Measurements from ENCODE around the gene KANTR. TPM values are rescaled to one million over a fixed set of nuclear protein-coding genes. Genes with fewer than 3 reads are reported as not detected.
A peak's percentile ranks its signal among the peaks of the same experiment; 100 is the strongest.

KANTR gene
- polyA plus RNA-seq, 1 donor from 2014 or later = 37.5 TPM

GRCh38 chrX:53081925-53082772 is 11.8 kb upstream of the KANTR start, which contains the start of gene TSPYL2:
Gene TSPYL2, plus strand, starts transcription at chrX:53082367. Its CDS starts 132 bp downstream, at chrX:53082499.
- Histone ChIP-seq H2AFZ (ENCODE audit: low read depth, low read length) (no peak within 1 kb of the TSS), H3K36me3 (ENCODE audit: insufficient read depth, low read length) (no peaks in the 10 kb centered on the region), H3K9ac (ENCODE audit: low read length) (peak within 1 kb of the TSS; percentile 85), H3K9me3 (ENCODE audit: low read length) (no peaks in the 10 kb centered on the region), H3K4me2 (ENCODE audit: low read length) (peak within 1 kb of the TSS; percentile 48), H3F3A (ENCODE audit: insufficient read depth, low read length, poor library complexity, severe bottlenecking) (no peaks in the 10 kb centered on the region), H3K9me2 (ENCODE audit: insufficient read depth, low read length) (no peaks in the 10 kb centered on the region), H3K4me3 (ENCODE audit: low read length) (peak within 1 kb of the TSS; percentile 82), H3K79me2 (replicated peaks; ENCODE audit: insufficient read depth, low read length) (no peaks in the 10 kb centered on the region), H4K20me1 (ENCODE audit: insufficient read depth) (no peaks in the 10 kb centered on the region), H3K27me3 (ENCODE audit: insufficient read depth, low read depth, low read length) (no peaks in the 10 kb centered on the region), H3K27ac (ENCODE audit: low read length) (peak within 1 kb of the TSS; percentile 87)
- TF ChIP-seq POLR2AphosphoS5 (IDR thresholded peaks at IDR 0.05) (peak; percentile 99), MXI1 (conservative IDR thresholded peaks at IDR 0.05; ENCODE audit: poor library complexity, severe bottlenecking) (peak; percentile 55), REST (IDR thresholded peaks at IDR 0.05; ENCODE audit: borderline replicate concordance) (peak; percentile 81), EZH2 (IDR thresholded peaks at IDR 0.05; ENCODE audit: borderline replicate concordance, insufficient read depth, low read length, poor library complexity, severe bottlenecking) (no peak), RAD21 (conservative IDR thresholded peaks at IDR 0.05) (no peak), SMC3 (conservative IDR thresholded peaks at IDR 0.05; ENCODE audit: poor library complexity) (no peak), EP300 (conservative IDR thresholded peaks at IDR 0.05; ENCODE audit: poor library complexity, severe bottlenecking) (peak; percentile 79), TAF1 (IDR thresholded peaks at IDR 0.05; ENCODE audit: low read depth) (peak; percentile 95)
- TF ChIP-seq, protein P1, sequence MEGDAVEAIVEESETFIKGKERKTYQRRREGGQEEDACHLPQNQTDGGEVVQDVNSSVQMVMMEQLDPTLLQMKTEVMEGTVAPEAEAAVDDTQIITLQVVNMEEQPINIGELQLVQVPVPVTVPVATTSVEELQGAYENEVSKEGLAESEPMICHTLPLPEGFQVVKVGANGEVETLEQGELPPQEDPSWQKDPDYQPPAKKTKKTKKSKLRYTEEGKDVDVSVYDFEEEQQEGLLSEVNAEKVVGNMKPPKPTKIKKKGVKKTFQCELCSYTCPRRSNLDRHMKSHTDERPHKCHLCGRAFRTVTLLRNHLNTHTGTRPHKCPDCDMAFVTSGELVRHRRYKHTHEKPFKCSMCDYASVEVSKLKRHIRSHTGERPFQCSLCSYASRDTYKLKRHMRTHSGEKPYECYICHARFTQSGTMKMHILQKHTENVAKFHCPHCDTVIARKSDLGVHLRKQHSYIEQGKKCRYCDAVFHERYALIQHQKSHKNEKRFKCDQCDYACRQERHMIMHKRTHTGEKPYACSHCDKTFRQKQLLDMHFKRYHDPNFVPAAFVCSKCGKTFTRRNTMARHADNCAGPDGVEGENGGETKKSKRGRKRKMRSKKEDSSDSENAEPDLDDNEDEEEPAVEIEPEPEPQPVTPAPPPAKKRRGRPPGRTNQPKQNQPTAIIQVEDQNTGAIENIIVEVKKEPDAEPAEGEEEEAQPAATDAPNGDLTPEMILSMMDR (IDR thresholded peaks at IDR 0.05; ENCODE audit: poor library complexity, severe bottlenecking) = no peak

DNA sequence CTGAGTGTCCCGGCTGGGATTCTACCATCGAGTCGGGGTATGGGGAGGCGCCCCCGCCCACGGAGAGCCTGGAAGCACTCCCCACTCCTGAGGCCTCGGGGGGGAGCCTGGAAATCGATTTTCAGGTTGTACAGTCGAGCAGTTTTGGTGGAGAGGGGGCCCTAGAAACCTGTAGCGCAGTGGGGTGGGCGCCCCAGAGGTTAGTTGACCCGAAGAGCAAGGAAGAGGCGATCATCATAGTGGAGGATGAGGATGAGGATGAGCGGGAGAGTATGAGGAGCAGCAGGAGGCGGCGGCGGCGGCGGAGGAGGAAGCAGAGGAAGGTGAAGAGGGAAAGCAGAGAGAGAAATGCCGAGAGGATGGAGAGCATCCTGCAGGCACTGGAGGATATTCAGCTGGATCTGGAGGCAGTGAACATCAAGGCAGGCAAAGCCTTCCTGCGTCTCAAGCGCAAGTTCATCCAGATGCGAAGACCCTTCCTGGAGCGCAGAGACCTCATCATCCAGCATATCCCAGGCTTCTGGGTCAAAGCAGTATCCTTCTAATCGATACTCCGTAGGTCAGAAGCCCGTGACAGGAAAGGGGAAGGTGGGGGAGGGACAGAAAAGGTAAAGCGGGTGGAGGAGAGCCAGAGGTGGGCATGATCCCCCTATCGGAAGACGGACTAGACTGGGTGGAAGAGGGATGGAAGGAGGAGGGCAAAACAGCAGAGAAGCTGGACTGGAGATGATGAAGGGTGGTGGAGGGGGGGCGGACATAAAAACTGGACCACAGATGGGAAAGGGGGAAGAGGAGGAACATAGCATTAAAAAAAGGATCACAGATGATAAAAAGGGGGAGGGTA is 10.9 kb upstream of the KANTR start:
- H3F3A ChIP-seq (ENCODE audit: insufficient read depth, low read length, poor library complexity, severe bottlenecking) = no peaks in the 10 kb centered on the region
- H3K4me2 ChIP-seq (ENCODE audit: low read length) = peak overlapping the region; percentile 48
- peak overlapping the region; percentile 82 for H3K4me3 ChIP-seq (ENCODE audit: low read length)
- no peaks in the 10 kb centered on the region for H3K9me3 ChIP-seq (ENCODE audit: low read length)
- H2AFZ ChIP-seq (ENCODE audit: low read depth, low read length) = no peak overlapping the region
- H3K9ac ChIP-seq (ENCODE audit: low read length) = peak overlapping the region; percentile 85
- H3K9me2 ChIP-seq (ENCODE audit: insufficient read depth, low read length) = no peaks in the 10 kb centered on the region
- no peaks in the 10 kb centered on the region for H3K79me2 ChIP-seq (replicated peaks; ENCODE audit: insufficient read depth, low read length)
- H4K20me1 ChIP-seq (ENCODE audit: insufficient read depth) = no peaks in the 10 kb centered on the region
- H3K27me3 ChIP-seq (ENCODE audit: insufficient read depth, low read depth, low read length) = no peaks in the 10 kb centered on the region
- peak overlapping the region; percentile 87 for H3K27ac ChIP-seq (ENCODE audit: low read length)
- no peak for TF ChIP-seq RAD21 (conservative IDR thresholded peaks at IDR 0.05)
- no peak for TF ChIP-seq EP300 (conservative IDR thresholded peaks at IDR 0.05; ENCODE audit: poor library complexity, severe bottlenecking)
- TF ChIP-seq SMC3 (conservative IDR thresholded peaks at IDR 0.05; ENCODE audit: poor library complexity) = no peak
- TF ChIP-seq, protein P1 (IDR thresholded peaks at IDR 0.05; ENCODE audit: poor library complexity, severe bottlenecking) = no peak
- no peak for TF ChIP-seq TAF1 (IDR thresholded peaks at IDR 0.05; ENCODE audit: low read depth)
- TF ChIP-seq MXI1 (conservative IDR thresholded peaks at IDR 0.05; ENCODE audit: poor library complexity, severe bottlenecking) = no peak
- no peak for TF ChIP-seq REST (IDR thresholded peaks at IDR 0.05; ENCODE audit: borderline replicate concordance)
- TF ChIP-seq EZH2 (IDR thresholded peaks at IDR 0.05; ENCODE audit: borderline replicate concordance, insufficient read depth, low read length, poor library complexity, severe bottlenecking) = no peak
- no peak for TF ChIP-seq POLR2AphosphoS5 (IDR thresholded peaks at IDR 0.05)
- no peaks in the 10 kb centered on the region for H3K36me3 ChIP-seq (ENCODE audit: insufficient read depth, low read length)
